OCI-LY3 (cell line): ENCODE measurements around the gene HLA-DRB5.
"Not testable (repeated sequence)": the region's sequence is repeated elsewhere in the genome, so short reads cannot be mapped to it uniquely, and the experiment has no call there.

ENCODE experiments used
- H2AFZ ChIP-seq: fragments of 200-600, 300-600 bp; shearing (Covaris generic); 2 replicates; pipeline ENCODE4 v1.6.0; 2014; ENCODE audit warnings: antibody characterized with exemption, low read depth, low read length
- H3K27ac ChIP-seq: fragments of 200-600, 300-600 bp; sonication (generic); 2 replicates; pipeline ENCODE4 v1.5.1; 2014; ENCODE audit warnings: mild to moderate bottlenecking, low read length, moderate library complexity, mixed read lengths
- H3K27me3 ChIP-seq: fragments of 200-600, 300-600 bp; sonication (generic); 2 replicates; pipeline ENCODE4 v1.6.1; 2014; ENCODE audit warnings: low read depth, low read length, mixed read lengths
- H3K36me3 ChIP-seq: fragments of 200-600, 300-600 bp; sonication (generic); replicated peaks from 2 replicates; pipeline ENCODE3; 2014; ENCODE audit warnings: low read depth, low read length, mixed read lengths
- H3K4me1 ChIP-seq: fragments of 300-600, 200-600 bp; sonication (generic); 2 replicates; pipeline ENCODE4 v1.6.1; 2014; ENCODE audit warnings: low read length, mixed read lengths
- H3K4me2 ChIP-seq: fragments of 200-600, 300-600 bp; sonication (generic); 2 replicates; pipeline ENCODE4 v1.6.1; 2014; ENCODE audit warnings: low read length, mixed read lengths
- H3K4me3 ChIP-seq: fragments of 300-600, 200-600 bp; sonication (generic); 2 replicates; pipeline ENCODE4 v1.5.1; 2014; ENCODE audit warnings: antibody characterized with exemption, mild to moderate bottlenecking, low read length, moderate library complexity
- H3K79me2 ChIP-seq: fragments of 300-600, 200-600 bp; shearing (Covaris generic); 2 replicates; pipeline ENCODE4 v1.6.1; 2014; ENCODE audit warnings: mild to moderate bottlenecking, low read length, mixed read lengths
- H3K9ac ChIP-seq: fragments of 300-600, 200-600 bp; shearing (Covaris generic); 2 replicates; pipeline ENCODE4 v1.6.0; 2014; ENCODE audit warnings: mild to moderate bottlenecking, low read length, moderate library complexity
- H3K9me3 ChIP-seq: fragments of 200-600, 300-600 bp; shearing (Covaris generic); 2 replicates; pipeline ENCODE4 v1.6.1; 2014; ENCODE audit warnings: low read length, mixed read lengths; ENCODE audit not compliant: insufficient read depth
- H4K20me1 ChIP-seq: fragments of 200-600, 300-600 bp; sonication (generic); 2 replicates; pipeline ENCODE4 v1.6.1; 2016; ENCODE audit warnings: low read length, mixed read lengths; ENCODE audit not compliant: insufficient read depth
- CTCF ChIP-seq: fragments of 200-600, 300-600 bp; sonication (generic); IDR thresholded peaks from 2 replicates; pipeline ENCODE4 v1.5.1; 2014; ENCODE audit warnings: antibody characterized with exemption, low read length, low read depth
- EZH2phosphoT487 ChIP-seq: fragments of 200-600 bp; shearing (Covaris generic); IDR thresholded peaks from 2 replicates; pipeline ENCODE4 v1.6.1; 2018; ENCODE audit warnings: antibody characterized with exemption, mixed run types, low read depth

HLA-DRB5 gene

GRCh38 chr6:32484614-32484998, 45.5 kb downstream of the HLA-DRB5 start:
- H3K27ac ChIP-seq = no peak overlapping the region
- no peak overlapping the region for H3K9ac ChIP-seq
- no peaks in the 10 kb centered on the region for H3K36me3 ChIP-seq
- H3K4me1 ChIP-seq = peaks cover 4% of the 10 kb centered on the region
- H3K79me2 ChIP-seq = no peaks in the 10 kb centered on the region
- TF ChIP-seq EZH2phosphoT487 = no peak
- no peak for TF ChIP-seq CTCF
- no peaks in the 10 kb centered on the region for H3K9me3 ChIP-seq
- no peak overlapping the region for H3K4me3 ChIP-seq
- no peaks in the 10 kb centered on the region for H4K20me1 ChIP-seq
- no peak overlapping the region for H2AFZ ChIP-seq
- H3K4me2 ChIP-seq = no peak overlapping the region
- no peaks in the 10 kb centered on the region for H3K27me3 ChIP-seq

DNA sequence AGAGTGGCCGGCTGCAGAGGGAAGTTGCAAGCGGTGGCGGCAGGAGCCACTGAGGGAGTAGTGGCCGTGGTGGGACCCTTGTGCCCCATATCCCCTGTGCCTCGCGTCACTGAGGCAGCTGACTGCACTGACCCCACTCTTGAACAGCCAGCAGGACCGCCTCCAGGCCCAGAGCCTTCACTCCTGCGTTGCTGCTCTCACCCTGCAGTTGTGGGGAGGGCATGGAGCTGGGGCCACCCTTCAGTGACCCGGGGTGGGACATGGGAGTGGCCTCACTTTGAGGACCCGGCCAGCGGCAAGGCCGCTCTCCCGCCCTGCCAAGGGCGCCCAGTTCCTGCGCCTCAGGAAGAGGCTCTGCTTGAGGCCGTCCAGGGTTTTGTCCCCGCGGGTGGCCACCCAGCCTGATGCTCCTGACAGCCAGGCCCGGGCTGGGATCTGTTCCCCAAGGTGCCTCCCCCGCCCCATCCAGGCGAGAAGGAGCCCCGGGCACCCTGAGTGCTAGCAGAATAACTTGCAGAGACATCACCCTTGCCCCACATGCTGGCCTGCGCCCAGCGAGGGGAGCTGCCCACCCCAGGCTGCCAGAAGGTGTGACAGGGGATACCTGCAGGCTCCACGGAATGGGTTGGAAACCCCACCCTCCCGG, 46.0 kb downstream of the HLA-DRB5 start:
- no peaks in the 10 kb centered on the region for H3K27me3 ChIP-seq
- H3K9ac ChIP-seq = no peak overlapping the region
- peaks cover 4% of the 10 kb centered on the region for H3K4me1 ChIP-seq
- no peak overlapping the region for H3K27ac ChIP-seq
- no peak overlapping the region for H2AFZ ChIP-seq
- H4K20me1 ChIP-seq = no peaks in the 10 kb centered on the region
- no peak overlapping the region for H3K4me3 ChIP-seq
- H3K4me2 ChIP-seq = no peak overlapping the region
- no peaks in the 10 kb centered on the region for H3K9me3 ChIP-seq
- H3K36me3 ChIP-seq = no peaks in the 10 kb centered on the region
- H3K79me2 ChIP-seq = no peaks in the 10 kb centered on the region
- TF ChIP-seq EZH2phosphoT487 = no peak
- no peak for TF ChIP-seq CTCF

DNA sequence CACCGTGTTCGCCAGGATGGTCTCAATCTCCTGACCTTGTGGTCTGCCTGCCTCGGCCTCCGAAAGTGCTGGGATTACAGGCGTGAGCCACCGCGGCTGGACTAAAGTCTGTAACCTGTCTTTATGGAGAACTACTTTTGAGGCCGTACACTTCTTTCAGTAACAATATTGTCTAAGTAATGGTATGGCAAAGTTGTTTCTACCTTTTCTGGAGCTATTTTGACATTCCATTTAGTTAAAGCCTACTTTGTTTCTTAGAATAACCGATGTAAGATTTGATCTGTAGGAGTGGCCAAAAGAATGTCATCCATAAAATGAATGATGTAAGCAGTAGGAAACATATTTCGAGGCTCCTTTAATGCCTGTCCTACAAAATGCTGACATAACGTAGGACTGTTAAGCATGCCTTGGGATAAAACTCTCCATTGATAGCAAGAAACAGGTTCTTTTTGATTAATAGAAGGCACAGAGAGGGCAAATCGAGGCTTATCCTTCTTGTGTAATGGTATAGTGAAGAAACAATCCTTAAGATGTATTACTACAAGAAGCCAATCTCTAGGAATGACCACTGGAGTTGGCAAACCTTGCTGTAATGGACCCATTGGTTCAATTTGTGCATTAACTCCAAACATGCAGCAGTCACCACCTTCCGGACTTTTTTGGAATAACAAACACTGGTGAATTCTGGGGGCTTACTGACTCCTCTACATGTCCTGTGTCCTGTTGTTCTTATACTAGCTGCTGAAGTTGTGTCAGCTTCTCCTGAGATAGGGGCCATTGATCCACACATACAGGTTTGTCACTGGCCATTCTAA, 54.5 kb downstream of the HLA-DRB5 start:
- no peaks in the 10 kb centered on the region for H3K9me3 ChIP-seq
- peaks cover 8% of the 10 kb centered on the region for H3K79me2 ChIP-seq
- no peak overlapping the region for H3K27ac ChIP-seq
- no peak overlapping the region for H2AFZ ChIP-seq
- H3K27me3 ChIP-seq = no peaks in the 10 kb centered on the region
- peaks cover 16% of the 10 kb centered on the region for H3K4me1 ChIP-seq
- no peak overlapping the region for H3K9ac ChIP-seq
- no peak overlapping the region for H3K4me3 ChIP-seq
- H3K4me2 ChIP-seq = no peak overlapping the region
- TF ChIP-seq CTCF (no peak), EZH2phosphoT487 (no peak)
- H4K20me1 ChIP-seq = no peaks in the 10 kb centered on the region
- no peaks in the 10 kb centered on the region for H3K36me3 ChIP-seq

DNA sequence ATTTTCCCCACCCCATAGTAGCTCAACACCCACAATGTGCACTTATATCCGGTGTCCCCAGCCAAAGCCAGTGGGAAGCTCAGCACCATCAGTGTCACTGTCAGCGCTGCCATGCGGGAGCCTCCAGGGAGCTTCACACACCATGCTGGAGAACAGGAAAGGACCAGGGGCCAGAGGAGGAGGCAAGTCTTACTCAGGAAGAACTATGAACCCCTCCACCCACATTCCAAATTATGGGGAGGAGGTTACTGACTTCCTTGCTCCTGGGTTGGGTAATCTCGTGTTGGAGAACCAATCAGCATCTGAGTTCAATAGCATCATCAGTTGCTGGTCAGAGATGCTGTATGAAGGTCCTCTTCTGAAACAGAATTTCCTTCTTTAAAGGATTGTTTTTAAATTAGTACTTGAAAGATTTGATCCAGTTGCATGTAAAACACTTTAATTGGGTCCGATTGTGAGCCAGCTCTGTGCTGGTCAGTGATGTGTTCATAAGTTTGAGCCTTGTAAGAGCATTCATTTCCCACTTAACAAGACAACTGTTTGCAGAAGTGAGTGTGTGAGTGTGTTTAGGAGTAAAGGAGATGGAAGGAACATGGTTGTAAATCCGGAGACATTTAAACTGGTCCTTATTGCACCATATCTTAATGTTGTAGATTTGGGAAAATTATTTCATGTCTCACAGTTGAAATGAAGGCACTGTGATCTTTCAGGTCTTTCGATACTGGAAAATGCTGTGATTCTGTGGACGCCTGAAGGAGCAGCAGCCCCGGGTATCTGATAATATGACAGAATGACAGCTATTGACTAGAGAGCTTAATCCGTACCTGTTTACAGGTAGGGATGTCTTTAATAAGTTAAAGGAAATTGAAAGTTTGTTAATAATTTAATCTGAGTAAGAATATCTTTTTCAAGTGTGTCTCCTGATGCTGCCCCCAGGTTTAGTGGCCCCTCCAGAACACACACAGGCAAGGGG, 56.4 kb downstream of the HLA-DRB5 start:
- H3K36me3 ChIP-seq, H4K20me1 ChIP-seq, H3K79me2 ChIP-seq, H3K27me3 ChIP-seq, H3K9me3 ChIP-seq: not testable (repeated sequence)
- Histone ChIP-seq H3K4me1 (peaks cover 16% of the 10 kb centered on the region), H3K4me2 (peak overlapping the region; percentile 74), H2AFZ (peak overlapping the region; percentile 81; the same call in 1 of the 2 replicates), H3K4me3 (peak overlapping the region; percentile 65), H3K27ac (peak overlapping the region; percentile 79), H3K9ac (peak overlapping the region; percentile 65; the same call in 1 of the 2 replicates)
